HG03571 (cell line): ENCODE data around the gene CCDC78.

Source experiments
- ATAC-seq: cut with Tn5 transposase; IDR thresholded peaks from one replicate; pipeline ENCODE4 v1.9.1; 2021; ENCODE audit not compliant: unreplicated experiment

The CCDC78 gene

GRCh38 chr16:680967-681745, 45.1 kb downstream of the CCDC78 start:
- no peak for ATAC-seq

- no peak for ATAC-seq
Measured at GRCh38 chr16:680625-680945, 45.7 kb downstream of the CCDC78 start.

- ATAC-seq, result peak; percentile 28
Measured at GRCh38 chr16:679814-680624, 46.2 kb downstream of the CCDC78 start, which contains the start of gene STUB1. Gene STUB1 (plus strand): TSS chr16:680410. CDS start chr16:680526, 116 bp downstream.

DNA sequence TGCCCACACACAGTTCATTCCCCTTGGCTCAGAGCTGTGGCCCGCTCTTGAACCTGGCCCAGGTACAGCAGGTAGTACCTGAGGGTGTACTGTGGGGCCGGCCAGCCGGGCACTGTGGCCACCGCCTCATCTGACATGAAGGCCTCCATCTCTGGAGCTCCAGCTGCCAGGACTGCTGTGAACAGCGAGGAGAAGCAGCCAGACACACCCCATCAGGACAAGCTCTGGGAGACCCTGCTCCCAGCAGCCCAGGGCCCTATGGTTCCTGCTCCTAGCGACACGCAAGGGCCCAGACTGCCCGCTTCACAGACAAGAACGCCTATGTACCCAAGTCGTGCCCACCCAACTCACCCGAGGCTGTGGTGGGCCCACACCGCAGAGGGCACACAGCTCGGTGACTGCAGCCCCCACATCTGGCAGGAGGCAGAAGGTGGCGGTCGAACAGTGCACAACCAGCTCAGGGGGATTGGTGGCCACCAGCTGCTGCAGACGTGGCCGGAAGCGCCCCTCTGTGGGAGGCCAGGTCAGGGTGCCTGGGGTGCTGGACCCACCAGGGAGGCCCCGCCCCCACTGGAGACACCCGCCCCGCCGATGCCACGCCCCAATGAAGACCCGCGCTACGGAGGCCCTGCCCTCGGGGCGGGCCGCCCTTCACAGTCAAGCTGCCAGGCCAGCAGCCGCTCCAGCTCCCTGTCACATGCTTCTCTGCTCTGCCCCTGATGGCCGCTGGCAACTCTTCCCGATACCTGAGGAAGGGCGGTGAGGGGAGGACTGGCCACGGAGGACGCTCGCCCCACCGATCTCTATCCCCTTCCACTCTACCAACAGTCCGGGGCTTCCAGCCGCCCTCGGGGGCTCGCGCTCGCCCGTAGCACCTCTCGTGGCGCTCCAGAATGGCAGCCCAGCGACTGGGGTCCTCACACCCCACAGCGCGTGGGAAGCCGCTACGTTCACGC, 47.1 kb downstream of the CCDC78 start:
- ATAC-seq, result no peak

- no peak for ATAC-seq
Measured at GRCh38 chr16:678209-678857, 47.9 kb downstream of the CCDC78 start.

- ATAC-seq, result no peak
Measured at GRCh38 chr16:677316-678190, 48.7 kb downstream of the CCDC78 start.

DNA sequence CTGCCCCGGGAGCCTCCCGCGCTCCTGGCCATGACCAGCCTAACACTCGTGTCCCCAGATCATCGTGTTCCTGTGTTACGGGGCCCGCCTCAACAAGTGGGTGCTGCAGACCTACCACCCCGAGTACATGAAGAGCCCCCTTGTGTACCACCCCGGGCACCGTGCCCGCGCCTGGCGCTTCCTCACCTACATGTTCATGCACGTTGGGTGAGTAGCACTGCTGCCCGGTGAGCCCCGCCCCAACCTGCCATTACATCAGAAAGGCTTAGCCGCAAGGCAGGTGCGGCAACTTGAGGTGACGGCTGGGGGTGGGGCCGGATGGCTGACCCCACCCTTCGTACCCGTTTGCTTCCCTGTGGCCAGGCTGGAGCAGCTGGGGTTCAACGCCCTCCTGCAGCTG, 49.3 kb downstream of the CCDC78 start:
- ATAC-seq, result no peak

- ATAC-seq, result no peak
Measured at GRCh38 chr16:676565-676902, 49.7 kb downstream of the CCDC78 start.

DNA sequence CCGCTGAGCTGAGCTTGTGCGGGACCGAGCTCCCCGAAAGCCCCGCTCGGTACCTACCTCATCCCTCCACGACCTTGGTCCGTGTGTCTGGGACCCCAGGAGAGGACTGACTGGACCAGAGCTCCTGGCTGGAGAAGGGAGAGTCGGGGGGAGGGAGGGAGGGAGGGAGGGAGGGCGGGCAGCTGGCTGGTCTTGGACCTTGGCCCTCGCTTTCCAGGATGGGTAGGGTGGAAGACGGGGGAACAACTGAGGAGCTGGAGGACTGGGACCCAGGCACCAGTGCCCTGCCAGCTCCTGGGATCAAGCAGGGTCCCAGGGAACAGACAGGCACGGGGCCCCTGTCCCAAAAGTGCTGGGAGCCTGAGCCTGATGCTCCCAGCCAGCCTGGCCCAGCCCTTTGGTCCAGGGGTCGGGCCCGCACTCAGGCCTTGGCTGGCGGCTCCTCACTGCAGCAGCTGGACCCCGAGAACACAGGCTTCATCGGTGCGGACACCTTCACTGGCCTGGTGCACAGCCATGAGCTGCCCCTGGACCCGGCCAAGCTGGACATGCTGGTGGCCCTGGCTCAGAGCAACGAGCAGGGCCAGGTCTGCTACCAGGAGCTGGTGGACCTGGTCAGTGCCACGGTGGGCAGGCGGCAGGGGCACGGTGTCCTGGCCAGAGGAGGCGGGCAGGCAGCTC, 50.2 kb downstream of the CCDC78 start:
- no peak for ATAC-seq

- ATAC-seq, result no peak
Measured at GRCh38 chr16:674968-675883, 51.0 kb downstream of the CCDC78 start, which contains the start of gene RHBDL1. Gene RHBDL1 (plus strand): TSS chr16:675671. CDS start chr16:675791, 120 bp downstream.

- no peak for ATAC-seq
Measured at GRCh38 chr16:674214-674881, 51.9 kb downstream of the CCDC78 start.

DNA sequence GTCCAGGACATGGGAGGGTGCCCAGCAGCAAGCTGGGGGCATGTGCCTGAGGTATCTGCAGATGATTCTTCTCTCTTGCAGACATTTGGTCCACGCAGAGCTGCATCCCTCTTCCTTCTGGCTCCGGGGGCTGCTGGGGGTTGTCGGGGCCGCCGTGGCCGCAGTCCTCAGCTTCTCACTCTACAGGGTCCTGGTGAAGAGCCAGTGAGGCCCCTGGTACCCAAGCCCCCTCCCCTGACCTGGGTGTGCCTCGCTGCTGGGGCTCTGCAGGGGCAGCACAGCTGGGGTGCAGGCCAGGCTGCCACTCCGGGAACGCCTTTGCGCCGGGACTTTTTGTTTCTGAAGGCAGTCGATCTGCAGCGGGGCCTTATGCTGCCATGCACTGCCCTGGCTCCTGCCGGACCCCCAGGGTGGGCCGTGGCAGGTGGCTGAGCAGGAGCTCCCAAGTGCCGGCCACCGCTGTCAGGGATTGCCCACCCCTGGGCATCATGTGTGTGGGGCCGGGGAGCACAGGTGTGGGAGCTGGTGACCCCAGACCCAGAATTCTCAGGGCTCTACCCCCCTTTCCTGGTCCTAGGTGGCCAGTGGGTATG, 52.7 kb downstream of the CCDC78 start:
- no peak for ATAC-seq

DNA sequence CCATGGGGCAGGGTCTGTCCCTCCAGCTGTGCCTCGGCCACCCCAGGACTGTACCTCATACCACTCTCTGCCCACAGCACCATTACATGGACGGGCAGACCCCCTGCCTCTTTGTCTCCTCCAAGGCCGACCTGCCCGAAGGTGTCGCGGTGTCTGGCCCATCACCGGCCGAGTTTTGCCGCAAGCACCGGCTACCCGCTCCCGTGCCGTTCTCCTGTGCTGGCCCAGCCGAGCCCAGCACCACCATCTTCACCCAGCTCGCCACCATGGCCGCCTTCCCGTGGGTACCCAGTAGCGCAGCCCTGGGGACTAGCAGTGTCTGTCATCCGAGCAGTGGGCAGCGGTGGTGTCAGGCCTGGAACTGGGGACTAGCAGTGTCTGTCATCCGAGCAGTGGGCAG, 53.4 kb downstream of the CCDC78 start:
- ATAC-seq, result no peak
